HepG2 (cell line): ENCODE measurements around the gene AATF. TPM values are rescaled to one million over a fixed set of nuclear protein-coding genes. Genes with fewer than 3 reads are reported as not detected.

ENCODE experiments used
- ATAC-seq: fragments of 200-7000 bp; cut with Tn5 transposase; 3 replicates; pipeline ENCODE4 v1.9.1; 2020; ENCODE audit warnings: mild to moderate bottlenecking, moderate library complexity
- BruUV-seq: library from RNA; stranded (reverse); fragments of 400-500 nt; replicated peaks from 2 replicates; lab custom pipeline; 2021; lab: Mats Ljungman, UMichigan
- CTCF ChIA-PET: fragments of 300-600 bp; formaldehyde crosslinking; extraction: SDS; loops from one replicate; lab custom pipeline; 2021; ENCODE audit warnings: low total read pairs, inconsistent platforms, low intra/inter-chr PET ratio; lab: Yijun Ruan, JAX
- POLR2A ChIA-PET: fragments of 350-600 bp; sonication (Branson Sonifier 250); formaldehyde crosslinking; loops from one replicate; lab custom pipeline; 2020; ENCODE audit warnings: antibody characterized with exemption, inconsistent platforms; lab: Yijun Ruan, JAX
- DNase-seq: peaks from one replicate; pipeline ENCODE4 v3.0.0-alpha.2; 2015; ENCODE audit warnings: low spot score
- FAIRE-seq: peaks from 3 replicates; lab custom pipeline; 2011; peaks lifted over from hg19 to GRCh38; lab: Jason Lieb, UNC
- H2AFZ ChIP-seq: one replicate; pipeline ENCODE4 v1.6.1; 2011; ENCODE audit warnings: low read length, inconsistent platforms
- H3K27ac ChIP-seq: fragments of 300-600 bp; 3 replicates; pipeline ENCODE4 v1.8.0; 2011; ENCODE audit warnings: mixed run types, mild to moderate bottlenecking, mixed read lengths, low read length, inconsistent platforms; ENCODE audit not compliant: insufficient read depth; ENCODE audit errors: extremely low read length
- H3K27me3 ChIP-seq, 2 experiments: fragments of 200-600 bp in 1 of 2; 2 replicates in 1 of 2; 3 replicates in 1 of 2; pipeline versions ENCODE4 v1.6.0 to v1.8.0; 2011; ENCODE audit warnings: low read length in 2 of 2, mild to moderate bottlenecking in 2 of 2, moderate library complexity in 2 of 2, inconsistent platforms in 1 of 2; ENCODE audit not compliant: insufficient read depth in 2 of 2, control insufficient read depth in 1 of 2
- H3K36me3 ChIP-seq, 2 experiments: fragments of 200-600 bp in 1 of 2; replicated peaks in 1 of 2; 2 replicates in 1 of 2; 3 replicates in 1 of 2; pipeline versions ENCODE4 v1.5.1 to v1.8.0; 2011; ENCODE audit warnings: low read length in 2 of 2, inconsistent platforms in 1 of 2; ENCODE audit not compliant: insufficient read depth in 2 of 2, control insufficient read depth in 1 of 2
- H3K4me1 ChIP-seq: 2 replicates; pipeline ENCODE4 v1.5.1; 2012; ENCODE audit warnings: low read length, inconsistent platforms; ENCODE audit not compliant: insufficient read depth
- H3K4me2 ChIP-seq: 2 replicates; pipeline ENCODE4 v1.6.0; 2011; ENCODE audit warnings: low read depth, low read length, inconsistent platforms
- H3K4me3 ChIP-seq, 3 experiments: fragments of 200-600 bp in 1 of 3; sonication (generic), shearing (Covaris generic) in 1 of 3; replicated peaks in 1 of 3; 2 replicates each; pipeline ENCODE4 v1.5.1; 2011 to 2016; ENCODE audit warnings: low read length in 3 of 3, inconsistent platforms in 2 of 3, low read depth in 2 of 3, mild to moderate bottlenecking in 2 of 3, control low read depth in 1 of 3, mixed read lengths in 1 of 3; ENCODE audit not compliant: insufficient read depth in 1 of 3
- H3K79me2 ChIP-seq: one replicate; pipeline ENCODE4 v1.6.1; 2011; ENCODE audit warnings: low read length, inconsistent platforms; ENCODE audit not compliant: insufficient read depth
- H3K9ac ChIP-seq: 2 replicates; pipeline ENCODE4 v1.6.0; 2011; ENCODE audit warnings: mild to moderate bottlenecking, low read depth, low read length, inconsistent platforms; ENCODE audit not compliant: insufficient read depth
- H3K9me3 ChIP-seq: 2 replicates; pipeline ENCODE4 v1.5.1; 2012; ENCODE audit warnings: mild to moderate bottlenecking, low read length
- H4K20me1 ChIP-seq: 2 replicates; pipeline ENCODE4 v1.6.0; 2011; ENCODE audit warnings: inconsistent platforms, mild to moderate bottlenecking, low read length, moderate library complexity; ENCODE audit not compliant: insufficient read depth
- BRCA1 ChIP-seq: sonication (generic); formaldehyde crosslinking; IDR thresholded peaks from 2 replicates; pipeline ENCODE4 v1.4.0; 2020; ENCODE audit warnings: missing genetic modification reagents
- HNRNPK ChIP-seq: fragments of 200-400 bp; formaldehyde crosslinking; IDR thresholded peaks from 2 replicates; pipeline ENCODE4 v1.6.1; 2018; ENCODE audit warnings: low read length, low read depth, moderate library complexity, mild to moderate bottlenecking; ENCODE audit not compliant: poor library complexity, severe bottlenecking
- NR1H2 ChIP-seq: sonication (generic); formaldehyde crosslinking; IDR thresholded peaks from 2 replicates; pipeline ENCODE4 v1.8.1; 2022; ENCODE audit warnings: low read depth, missing genetic modification reagents, borderline replicate concordance
- PAX8 ChIP-seq: sonication (generic); formaldehyde crosslinking; IDR thresholded peaks from 2 replicates; pipeline ENCODE4 v1.8.0; 2022; ENCODE audit warnings: mild to moderate bottlenecking, missing genetic modification reagents, borderline replicate concordance
- PLRG1 ChIP-seq: fragments of 450-650 bp; conservative IDR thresholded peaks from 2 replicates; pipeline ENCODE4 v1.6.1; 2016
- SATB2 ChIP-seq: sonication (generic); formaldehyde crosslinking; IDR thresholded peaks from 2 replicates; pipeline ENCODE4 v1.5.0; 2020; ENCODE audit warnings: missing genetic modification reagents
- SNAPC4 ChIP-seq: sonication (generic); formaldehyde crosslinking; IDR thresholded peaks from 2 replicates; pipeline ENCODE4 v1.4.0; 2020; ENCODE audit warnings: mild to moderate bottlenecking, missing genetic modification reagents
- XRCC5 ChIP-seq: fragments of 200-400 bp; formaldehyde crosslinking; optimal IDR thresholded peaks from 2 replicates; pipeline ENCODE3; 2017; ENCODE audit warnings: mild to moderate bottlenecking, low read length
- ZNF274 ChIP-seq: sonication (generic); formaldehyde crosslinking; IDR thresholded peaks from 2 replicates; pipeline ENCODE4 v1.5.1; 2020; ENCODE audit warnings: mild to moderate bottlenecking, missing genetic modification reagents
- ZNF615 ChIP-seq: sonication (generic); formaldehyde crosslinking; IDR thresholded peaks from 2 replicates; pipeline ENCODE4 v1.5.0; 2020; ENCODE audit warnings: mild to moderate bottlenecking, missing genetic modification reagents, borderline replicate concordance
- ZNF644 ChIP-seq: IDR thresholded peaks from 2 replicates; pipeline ENCODE4 v1.6.1; 2016; ENCODE audit warnings: low read depth
- WGBS: methylation state at CpG from one replicate; pipeline ENCODE4 v1.1.6; 2017; ENCODE audit warnings: low lambda C conversion rate; 5-methylcytosine and 5-hydroxymethylcytosine counted together
- in situ Hi-C: cut with HindIII; loops from 2 replicates; pipeline ENCODE4 v1.10.0; 2017; ENCODE audit warnings: low pct_unique_long_range_greater_than_20kb; ENCODE audit not compliant: extremely low pct_ligation_motif_present
- intact Hi-C: fragments of 100-400 bp; cut with micrococcal nuclease; formaldehyde crosslinking; loops from one replicate; pipeline ENCODE4 v1.10.0; 2022; ENCODE audit not compliant: unreplicated experiment
- polyA plus RNA-seq, 8 experiments: library from polyadenylated mRNA; depleted of rRNA in 3 of 8; stranded (reverse) in 7 of 8; unstranded in 1 of 8; fragments of >200 nt; fragmentation: Illumina TruSeq in 4 of 8; extraction: Trizol in 4 of 8; gene quantifications; 2 replicates each; pipeline versions ENCODE4 v1.2.1 to v1.2.3, GENCODE V29; 2011 to 2016; ENCODE audit warnings: low read depth in 4 of 8, missing spikeins in 1 of 8, mixed read lengths in 1 of 8; ENCODE audit not compliant: insufficient read depth in 1 of 8
- total RNA-seq, 5 experiments: library from RNA; depleted of rRNA; stranded (reverse); fragments of >200 nt; fragmentation: Illumina TruSeq; extraction: Trizol; gene quantifications; 2 replicates each; pipeline ENCODE4 v1.2.3, GENCODE V29; 2016; ENCODE audit warnings: low read depth in 1 of 5

Gene AATF
- total and polyA plus RNA-seq, 2 of the 13 experiments (the other 11 are each of a cell fraction or from before 2014, with no cell fraction given) = 9.1 to 53.3 TPM

- Histone ChIP-seq H3K9ac (no peak overlapping the region), H3K36me3 (no peaks in the 10 kb centered on the region), H3K27ac (no peak overlapping the region), H3K79me2 (no peaks in the 10 kb centered on the region), H3K27me3 (peaks cover 1 to 65% of the 10 kb centered on the region in 2 experiments; a peak in 4 of 5 replicates), H3K4me1 (0 out of 2 replicates have a peak, but pooled peaks cover 12% of the 10 kb centered on the region), H3K4me2 (no peak overlapping the region), H3K4me3 (no peak overlapping the region), H3K9me3 (no peaks in the 10 kb centered on the region), H4K20me1 (no peaks in the 10 kb centered on the region), H2AFZ (no peak overlapping the region)
- in situ Hi-C loops (no loop called here), intact Hi-C loops (no loop called here)
- POLR2A ChIA-PET = no interaction called here
- WGBS = 9% methylated on average over 3 of the region's 3 CpGs
- CTCF ChIA-PET = no interaction called here
- TF ChIP-seq PAX8 (no peak), SATB2 (CRISPR knock-in tag) (no peak), ZNF644 (CRISPR knock-in tag) (no peak)
- BruUV-seq = no TSS peak
- no peak for FAIRE-seq
- no peak for DNase-seq
- ATAC-seq = no peak
Measured at GRCh38 chr17:36926226-36926625, 22.5 kb upstream of the AATF start.

GRCh38 chr17:36926701-36927100 lies 22.1 kb upstream of the AATF start:
- no peak overlapping the region for H2AFZ ChIP-seq
- no peak overlapping the region for H3K9ac ChIP-seq
- POLR2A ChIA-PET = no interaction called here
- peaks cover 2 to 65% of the 10 kb centered on the region in 2 experiments; a peak in 4 of 5 replicates for H3K27me3 ChIP-seq
- WGBS = 7% methylated on average over 2 of the region's 2 CpGs
- CTCF ChIA-PET = no interaction called here
- BruUV-seq = no TSS peak
- no peak overlapping the region for H3K27ac ChIP-seq
- DNase-seq (no peak), ATAC-seq (no peak), FAIRE-seq (no peak)
- TF ChIP-seq XRCC5 (no peak), HNRNPK (no peak), BRCA1 (CRISPR knock-in tag) (no peak), SNAPC4 (CRISPR knock-in tag) (no peak), ZNF615 (CRISPR knock-in tag) (no peak), ZNF274 (no peak), PLRG1 (no peak), NR1H2 (no peak)
- no peaks in the 10 kb centered on the region for H3K36me3 ChIP-seq
- H3K79me2 ChIP-seq = no peaks in the 10 kb centered on the region
- in situ Hi-C loops = no loop called here
- H3K4me1 ChIP-seq = 0 out of 2 replicates have a peak, but pooled peaks cover 7% of the 10 kb centered on the region
- intact Hi-C loops = no loop called here
- no peaks in the 10 kb centered on the region for H4K20me1 ChIP-seq
- no peak overlapping the region for H3K4me3 ChIP-seq
- H3K9me3 ChIP-seq = no peaks in the 10 kb centered on the region
- H3K4me2 ChIP-seq = no peak overlapping the region
